PC-9 (cell line): ENCODE results near the gene ALK. TPM values are rescaled to one million over a fixed set of nuclear protein-coding genes. Genes with fewer than 3 reads are reported as not detected.

Source experiments
- BruUV-seq: library from RNA; stranded (reverse); fragments of 400-500 nt; replicated peaks from 2 replicates; lab custom pipeline; 2021; lab: Mats Ljungman, UMichigan
- CTCF ChIA-PET: fragments of 300-600 bp; sonication (Branson Sonifier 250); formaldehyde crosslinking; loops from one replicate; lab custom pipeline; 2022; ENCODE audit warnings: antibody characterized with exemption; lab: Charles Lee
- POLR2A ChIA-PET: fragments of 300-600 bp; sonication (Branson Sonifier 250); formaldehyde crosslinking; loops from one replicate; lab custom pipeline; 2022; ENCODE audit warnings: antibody characterized with exemption; ENCODE audit not compliant: unreplicated experiment; lab: Charles Lee
- DNase-seq, 2 experiments: peaks; one replicate each; pipeline versions ENCODE4 v3.0.0 to v3.0.0-alpha.2; 2015 to 2022; ENCODE audit warnings: mixed read lengths in 1 of 2
- H2AFZ ChIP-seq: fragments of 200-600 bp; sonication (generic); 2 replicates; pipeline ENCODE4 v1.8.1; 2017; ENCODE audit warnings: antibody characterized with exemption
- H3F3A ChIP-seq: fragments of 200-600 bp; sonication (generic); 2 replicates; pipeline ENCODE4 v1.8.1; 2017; ENCODE audit warnings: antibody characterized with exemption, mild to moderate bottlenecking, low read depth; ENCODE audit not compliant: insufficient read depth
- H3K27ac ChIP-seq: fragments of 200-600 bp; sonication (generic); 2 replicates; pipeline ENCODE4 v1.6.1; 2016; ENCODE audit warnings: mixed run types
- H3K27me3 ChIP-seq: fragments of 200-600 bp; sonication (generic); 2 replicates; pipeline ENCODE4 v1.6.1; 2016; ENCODE audit warnings: low read depth, mixed run types; ENCODE audit not compliant: insufficient read depth
- H3K36me3 ChIP-seq: fragments of 200-600 bp; sonication (generic); 2 replicates; pipeline ENCODE4 v1.6.1; 2016; ENCODE audit warnings: low read depth, mixed run types
- H3K4me1 ChIP-seq: fragments of 200-600 bp; sonication (generic); replicated peaks from 2 replicates; pipeline ENCODE4 v1.6.1; 2016; ENCODE audit warnings: mixed run types; ENCODE audit not compliant: insufficient read depth
- H3K4me2 ChIP-seq: fragments of 200-600 bp; sonication (generic); 2 replicates; pipeline ENCODE4 v1.6.1; 2017; ENCODE audit warnings: mixed run types
- H3K4me3 ChIP-seq: fragments of 200-600 bp; sonication (generic); 2 replicates; pipeline ENCODE4 v1.6.1; 2016; ENCODE audit warnings: mixed run types
- H3K79me2 ChIP-seq: fragments of 200-600 bp; sonication (generic); 2 replicates; pipeline ENCODE4 v1.6.1; 2017; ENCODE audit warnings: low read depth, mixed run types
- H3K9me2 ChIP-seq: fragments of 200-600 bp; sonication (generic); 2 replicates; pipeline ENCODE4 v1.8.1; 2017; ENCODE audit warnings: mild to moderate bottlenecking; ENCODE audit not compliant: insufficient read depth
- H3K9me3 ChIP-seq: fragments of 200-600 bp; sonication (generic); 2 replicates; pipeline ENCODE4 v1.8.1; 2016; ENCODE audit warnings: low read depth; ENCODE audit not compliant: insufficient read depth
- H4K20me1 ChIP-seq: fragments of 200-600 bp; sonication (generic); 2 replicates; pipeline ENCODE4 v1.8.1; 2017; ENCODE audit not compliant: insufficient read depth
- CTCF ChIP-seq: fragments of 200-600 bp; sonication (generic); conservative IDR thresholded peaks from 2 replicates; pipeline ENCODE4 v1.6.1; 2017; ENCODE audit warnings: mixed run types, antibody characterized with exemption, mild to moderate bottlenecking, moderate library complexity
- EZH2 ChIP-seq: fragments of 200-600 bp; sonication (generic); IDR thresholded peaks from 2 replicates; pipeline ENCODE4 v1.8.0; 2017; ENCODE audit warnings: antibody characterized with exemption, low read depth
- intact Hi-C: fragments of 100-400 bp; cut with micrococcal nuclease; formaldehyde crosslinking; loops from one replicate; pipeline ENCODE4 v1.10.0; 2022; ENCODE audit not compliant: unreplicated experiment
- total RNA-seq: library from RNA; stranded (reverse); gene quantifications from 2 replicates; pipeline ENCODE4 v1.2.3, GENCODE V29; 2021

ALK gene
- total RNA-seq, 1 experiment from 2014 or later = not detected

DNA sequence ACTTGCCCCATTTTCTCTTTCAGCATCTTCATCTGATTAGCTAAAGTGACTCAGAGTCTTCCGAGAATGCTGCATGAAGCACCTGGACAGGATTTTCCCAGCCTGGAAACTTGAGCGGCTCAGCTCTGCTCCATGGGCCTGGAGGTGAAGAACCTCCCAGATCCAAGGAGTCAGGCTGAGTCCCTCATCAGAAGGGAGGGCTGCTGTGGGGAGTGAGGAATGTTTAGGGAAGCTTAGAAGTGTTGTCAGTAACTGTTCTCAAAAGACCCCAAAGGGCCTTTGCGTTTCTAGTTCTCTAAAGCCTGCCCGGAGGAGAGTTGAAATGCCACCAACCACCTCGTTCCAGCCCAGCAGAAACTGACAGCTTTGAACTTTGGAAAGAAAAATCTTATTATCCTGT is 649.1 kb downstream of the ALK start:
- Histone ChIP-seq H3K36me3 (no peaks in the 10 kb centered on the region), H3K9me2 (no peaks in the 10 kb centered on the region), H3K4me3 (no peak overlapping the region), H3K4me2 (no peak overlapping the region), H2AFZ (no peak overlapping the region), H3K27me3 (peaks cover 99% of the 10 kb centered on the region), H3K27ac (no peak overlapping the region), H3K9me3 (no peaks in the 10 kb centered on the region), H4K20me1 (no peaks in the 10 kb centered on the region), H3F3A (no peaks in the 10 kb centered on the region), H3K79me2 (no peaks in the 10 kb centered on the region), H3K4me1 (no peaks in the 10 kb centered on the region)
- no TSS peak for BruUV-seq
- intact Hi-C loops = no loop called here
- DNase-seq = no peak
- TF ChIP-seq CTCF (no peak), EZH2 (no peak)
- ChIA-PET POLR2A (no interaction called here), CTCF (no interaction called here)

GRCh38 chr2:29270701-29271121 is 650.7 kb downstream of the ALK start:
- H3K4me3 ChIP-seq = no peak overlapping the region
- H3K27me3 ChIP-seq = peaks cover 95% of the 10 kb centered on the region
- H4K20me1 ChIP-seq = no peaks in the 10 kb centered on the region
- DNase-seq = no peak
- H3K9me2 ChIP-seq = no peaks in the 10 kb centered on the region
- H3K9me3 ChIP-seq = no peaks in the 10 kb centered on the region
- intact Hi-C loops = no loop called here
- H3K4me1 ChIP-seq = no peaks in the 10 kb centered on the region
- no peak for TF ChIP-seq CTCF
- H3K79me2 ChIP-seq = no peaks in the 10 kb centered on the region
- BruUV-seq = no TSS peak
- H3F3A ChIP-seq = no peaks in the 10 kb centered on the region
- CTCF ChIA-PET = no interaction called here
- POLR2A ChIA-PET = interaction anchor here (0.6 kb wide), 1 partner anchor 38 kb away, joined by 4 read pairs; no protein-coding TSS in a partner anchor
- H2AFZ ChIP-seq = no peak overlapping the region
- no peaks in the 10 kb centered on the region for H3K36me3 ChIP-seq
- H3K4me2 ChIP-seq = no peak overlapping the region
- H3K27ac ChIP-seq = no peak overlapping the region

DNA sequence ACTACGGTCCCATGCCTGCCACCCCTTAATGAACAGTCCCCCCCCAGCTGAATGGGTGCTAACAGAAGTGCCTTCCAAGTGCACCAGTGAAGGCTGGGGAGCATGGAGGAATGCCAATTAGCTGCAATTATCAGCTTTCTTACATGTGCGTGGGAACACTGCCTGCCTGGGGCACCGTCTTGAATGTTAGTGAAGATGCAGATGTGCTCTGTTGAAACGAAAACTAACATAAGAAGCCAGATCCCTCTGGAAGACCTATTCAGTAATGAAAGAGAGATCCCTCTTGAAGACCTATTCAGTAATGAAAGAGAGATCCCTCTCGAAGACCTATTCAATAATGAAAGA is 651.6 kb downstream of the ALK start:
- no peak overlapping the region for H3K4me2 ChIP-seq
- ChIA-PET POLR2A (interaction anchor here (0.5 kb wide), 1 partner anchor 137 kb away, joined by 3 read pairs; no protein-coding TSS in a partner anchor), CTCF (no interaction called here)
- H3K79me2 ChIP-seq = no peaks in the 10 kb centered on the region
- no peak overlapping the region for H3K27ac ChIP-seq
- no peak for DNase-seq
- H2AFZ ChIP-seq = no peak overlapping the region
- H3K36me3 ChIP-seq = no peaks in the 10 kb centered on the region
- H3K4me1 ChIP-seq = no peaks in the 10 kb centered on the region
- H3K4me3 ChIP-seq = no peak overlapping the region
- BruUV-seq = no TSS peak
- H4K20me1 ChIP-seq = no peaks in the 10 kb centered on the region
- TF ChIP-seq CTCF (no peak), EZH2 (no peak)
- peaks cover 86% of the 10 kb centered on the region for H3K27me3 ChIP-seq
- H3K9me2 ChIP-seq = no peaks in the 10 kb centered on the region
- intact Hi-C loops = no loop called here
- no peaks in the 10 kb centered on the region for H3K9me3 ChIP-seq
- H3F3A ChIP-seq = no peaks in the 10 kb centered on the region
